Measurements from ENCODE around the gene ZBTB16. TPM values are rescaled to one million over a fixed set of nuclear protein-coding genes. Genes with fewer than 3 reads are reported as not detected.

Gene ZBTB16
- total RNA-seq, 1 donor: 23.3 TPM

GRCh38 chr11:114081641-114082414 lies 22.3 kb downstream of the ZBTB16 start:
- Histone ChIP-seq H3K9me3 (ENCODE audit: low read depth, low read length) (no peaks in the 10 kb centered on the region), H3K4me3 (ENCODE audit: low read length) (no peak overlapping the region), H3K4me1 (ENCODE audit: insufficient read depth, low read length) (peaks cover 88% of the 10 kb centered on the region), H3K27me3 (ENCODE audit: insufficient read depth, low read length) (no peaks in the 10 kb centered on the region)

- Histone ChIP-seq H3K9me3 (ENCODE audit: low read depth, low read length) (no peaks in the 10 kb centered on the region), H3K4me3 (ENCODE audit: low read length) (no peak overlapping the region), H3K4me1 (ENCODE audit: insufficient read depth, low read length) (peaks cover 88% of the 10 kb centered on the region), H3K27me3 (ENCODE audit: insufficient read depth, low read length) (no peaks in the 10 kb centered on the region)
These were observed 22.9 kb downstream of the ZBTB16 start for GRCh38 chr11:114082415-114082748.

GRCh38 chr11:114082767-114083181 lies 23.3 kb downstream of the ZBTB16 start:
- Histone ChIP-seq H3K27me3 (ENCODE audit: insufficient read depth, low read length) (no peaks in the 10 kb centered on the region), H3K9me3 (ENCODE audit: low read depth, low read length) (no peaks in the 10 kb centered on the region), H3K4me1 (ENCODE audit: insufficient read depth, low read length) (peaks cover 86% of the 10 kb centered on the region), H3K4me3 (ENCODE audit: low read length) (no peak overlapping the region)

- Histone ChIP-seq H3K4me1 (ENCODE audit: insufficient read depth, low read length) (peaks cover 83% of the 10 kb centered on the region), H3K4me3 (ENCODE audit: low read length) (no peak overlapping the region), H3K9me3 (ENCODE audit: low read depth, low read length) (no peaks in the 10 kb centered on the region), H3K27me3 (ENCODE audit: insufficient read depth, low read length) (no peaks in the 10 kb centered on the region)
These were observed 24.1 kb downstream of the ZBTB16 start for GRCh38 chr11:114083391-114084252.

GRCh38 chr11:114084414-114084813 lies 24.9 kb downstream of the ZBTB16 start:
- H3K4me3 ChIP-seq (ENCODE audit: low read length): no peak overlapping the region
- no peaks in the 10 kb centered on the region for H3K9me3 ChIP-seq (ENCODE audit: low read depth, low read length)
- no peaks in the 10 kb centered on the region for H3K27me3 ChIP-seq (ENCODE audit: insufficient read depth, low read length)
- H3K4me1 ChIP-seq (ENCODE audit: insufficient read depth, low read length): peaks cover 75% of the 10 kb centered on the region

- Histone ChIP-seq H3K27me3 (ENCODE audit: insufficient read depth, low read length) (no peaks in the 10 kb centered on the region), H3K9me3 (ENCODE audit: low read depth, low read length) (no peaks in the 10 kb centered on the region), H3K4me1 (ENCODE audit: insufficient read depth, low read length) (peaks cover 58% of the 10 kb centered on the region), H3K4me3 (ENCODE audit: low read length) (no peak overlapping the region)
These were observed 26.7 kb downstream of the ZBTB16 start for GRCh38 chr11:114085965-114086793.

GRCh38 chr11:114087025-114087424 lies 27.5 kb downstream of the ZBTB16 start:
- Histone ChIP-seq H3K4me1 (ENCODE audit: insufficient read depth, low read length) (peaks cover 54% of the 10 kb centered on the region), H3K9me3 (ENCODE audit: low read depth, low read length) (no peaks in the 10 kb centered on the region), H3K27me3 (ENCODE audit: insufficient read depth, low read length) (no peaks in the 10 kb centered on the region), H3K4me3 (ENCODE audit: low read length) (no peak overlapping the region)

GRCh38 chr11:114088216-114088615 lies 28.7 kb downstream of the ZBTB16 start:
- H3K4me3 ChIP-seq (ENCODE audit: low read length): no peak overlapping the region
- peaks cover 42% of the 10 kb centered on the region for H3K4me1 ChIP-seq (ENCODE audit: insufficient read depth, low read length)
- no peaks in the 10 kb centered on the region for H3K9me3 ChIP-seq (ENCODE audit: low read depth, low read length)
- H3K27me3 ChIP-seq (ENCODE audit: insufficient read depth, low read length): no peaks in the 10 kb centered on the region

- H3K4me3 ChIP-seq (ENCODE audit: low read length): no peak overlapping the region
- H3K4me1 ChIP-seq (ENCODE audit: insufficient read depth, low read length): peaks cover 36% of the 10 kb centered on the region
- no peaks in the 10 kb centered on the region for H3K9me3 ChIP-seq (ENCODE audit: low read depth, low read length)
- H3K27me3 ChIP-seq (ENCODE audit: insufficient read depth, low read length): no peaks in the 10 kb centered on the region
These were observed 29.3 kb downstream of the ZBTB16 start for GRCh38 chr11:114088836-114089235.

GRCh38 chr11:114089748-114090147 lies 30.2 kb downstream of the ZBTB16 start:
- H3K27me3 ChIP-seq (ENCODE audit: insufficient read depth, low read length): no peaks in the 10 kb centered on the region
- H3K4me3 ChIP-seq (ENCODE audit: low read length): no peak overlapping the region
- peaks cover 28% of the 10 kb centered on the region for H3K4me1 ChIP-seq (ENCODE audit: insufficient read depth, low read length)
- no peaks in the 10 kb centered on the region for H3K9me3 ChIP-seq (ENCODE audit: low read depth, low read length)

GRCh38 chr11:114090225-114090910 lies 30.9 kb downstream of the ZBTB16 start:
- no peak overlapping the region for H3K4me3 ChIP-seq (ENCODE audit: low read length)
- H3K4me1 ChIP-seq (ENCODE audit: insufficient read depth, low read length): peaks cover 28% of the 10 kb centered on the region
- H3K27me3 ChIP-seq (ENCODE audit: insufficient read depth, low read length): no peaks in the 10 kb centered on the region
- no peaks in the 10 kb centered on the region for H3K9me3 ChIP-seq (ENCODE audit: low read depth, low read length)

GRCh38 chr11:114090976-114091375 lies 31.5 kb downstream of the ZBTB16 start:
- no peak overlapping the region for H3K4me3 ChIP-seq (ENCODE audit: low read length)
- peaks cover 25% of the 10 kb centered on the region for H3K4me1 ChIP-seq (ENCODE audit: insufficient read depth, low read length)
- no peaks in the 10 kb centered on the region for H3K9me3 ChIP-seq (ENCODE audit: low read depth, low read length)
- no peaks in the 10 kb centered on the region for H3K27me3 ChIP-seq (ENCODE audit: insufficient read depth, low read length)

GRCh38 chr11:114091516-114092397 lies 32.2 kb downstream of the ZBTB16 start:
- Histone ChIP-seq H3K27me3 (ENCODE audit: insufficient read depth, low read length) (no peaks in the 10 kb centered on the region), H3K4me3 (ENCODE audit: low read length) (no peak overlapping the region), H3K9me3 (ENCODE audit: low read depth, low read length) (no peaks in the 10 kb centered on the region), H3K4me1 (ENCODE audit: insufficient read depth, low read length) (peaks cover 23% of the 10 kb centered on the region)

GRCh38 chr11:114092478-114092877 lies 33.0 kb downstream of the ZBTB16 start:
- no peaks in the 10 kb centered on the region for H3K9me3 ChIP-seq (ENCODE audit: low read depth, low read length)
- H3K27me3 ChIP-seq (ENCODE audit: insufficient read depth, low read length): no peaks in the 10 kb centered on the region
- no peak overlapping the region for H3K4me3 ChIP-seq (ENCODE audit: low read length)
- H3K4me1 ChIP-seq (ENCODE audit: insufficient read depth, low read length): peaks cover 16% of the 10 kb centered on the region
